A549 (cell line): ENCODE results near the gene MRFAP1L1.

Source experiments
- BCL3 ChIP-seq: fragments of >200 bp; sonication (Bioruptor Twin); formaldehyde crosslinking; IDR thresholded peaks from 3 replicates; pipeline ENCODE4 v1.6.1; 2016
- CBX2 ChIP-seq: fragments of 200-600 bp; sonication (generic); IDR thresholded peaks from 2 replicates; pipeline ENCODE4 v1.6.1; 2016; ENCODE audit warnings: low read depth, mild to moderate bottlenecking, borderline replicate concordance
- CEBPB ChIP-seq, 2 experiments: fragments of >200 bp in 1 of 2; sonication (Bioruptor Twin) in 1 of 2; formaldehyde crosslinking in 1 of 2; IDR thresholded peaks; 2 replicates each; pipeline ENCODE4 v1.6.1; 2012 to 2016
- CTCF ChIP-seq: fragments of >200 bp; sonication (Bioruptor Twin); formaldehyde crosslinking; IDR thresholded peaks from 3 replicates; pipeline ENCODE4 v1.5.1; 2016
- EP300 ChIP-seq, 2 experiments: fragments of >200 bp; sonication (Bioruptor Twin); formaldehyde crosslinking; IDR thresholded peaks; 2 replicates in 1 of 2; 3 replicates in 1 of 2; pipeline ENCODE4 v1.6.1; 2016 to 2017
- FOSL2 ChIP-seq, 2 experiments: fragments of 450-650 bp in 1 of 2; fragments of >200 bp in 1 of 2; sonication (Bioruptor Twin) in 1 of 2; formaldehyde crosslinking; IDR thresholded peaks; 2 replicates each; pipeline versions ENCODE4 v1.5.0 to v1.6.1; 2016 to 2020; ENCODE audit warnings: mild to moderate bottlenecking in 1 of 2, moderate library complexity in 1 of 2
- KDM1A ChIP-seq: fragments of 200-600 bp; sonication (generic); IDR thresholded peaks from 2 replicates; pipeline ENCODE4 v1.6.1; 2016; ENCODE audit warnings: low read depth, mild to moderate bottlenecking
- MAX ChIP-seq: IDR thresholded peaks from 2 replicates; pipeline ENCODE4 v1.6.1; 2012
- POLR2A ChIP-seq: IDR thresholded peaks from 2 replicates; pipeline ENCODE4 v1.6.1; 2012; ENCODE audit warnings: mild to moderate bottlenecking, low read length
- RFX5 ChIP-seq: fragments of 450-650 bp; IDR thresholded peaks from 2 replicates; pipeline ENCODE4 v1.7.1; 2014; ENCODE audit warnings: antibody characterized with exemption, mild to moderate bottlenecking, moderate library complexity
- USF2 ChIP-seq: fragments of 450-650 bp; IDR thresholded peaks from 2 replicates; pipeline ENCODE4 v1.6.1; 2014; ENCODE audit warnings: antibody characterized with exemption
- ZNF302 ChIP-seq: fragments of 250-450 bp; sonication (Bioruptor Pico); IDR thresholded peaks from 2 replicates; pipeline ENCODE4 v1.9.0; 2021; ENCODE audit warnings: inconsistent platforms, mild to moderate bottlenecking, moderate library complexity

- TF ChIP-seq POLR2A (peak; percentile 62), CTCF (no peak), FOSL2 (IDR thresholded peaks at IDR 0.05) (no peak), FOSL2 (CRISPR knock-in tag; IDR thresholded peaks at IDR 0.05) (no peak), CEBPB (IDR thresholded peaks at IDR 0.05) (no peak), KDM1A (no peak), RFX5 (no peak), EP300 (IDR thresholded peaks at IDR 0.05) (no peak), ZNF302 (CRISPR knock-in tag) (no peak), BCL3 (no peak), USF2 (no peak), CBX2 (no peak), MAX (peak; percentile 92)
Measured at GRCh38 chr4:6673660-6674499, 35.8 kb downstream of the MRFAP1L1 start.
